GM18498 (cell line): ENCODE results near the gene FAM53A.

Experiments
- ATAC-seq: cut with Tn5 transposase; IDR thresholded peaks from one replicate; pipeline ENCODE4 v1.9.1; 2021; ENCODE audit warnings: mild to moderate bottlenecking, moderate library complexity; ENCODE audit not compliant: unreplicated experiment

Gene FAM53A

GRCh38 chr4:1661695-1662094 is 22.4 kb downstream of the FAM53A start:
- ATAC-seq = no peak

- no peak for ATAC-seq
Observed at GRCh38 chr4:1660948-1661677, 23.0 kb downstream of the FAM53A start.

- ATAC-seq = no peak
Observed at GRCh38 chr4:1659104-1660043, 24.7 kb downstream of the FAM53A start.

- no peak for ATAC-seq
Observed at GRCh38 chr4:1658581-1658980, 25.5 kb downstream of the FAM53A start.

- ATAC-seq = no peak
Observed at GRCh38 chr4:1658146-1658545, 26.0 kb downstream of the FAM53A start.

GRCh38 chr4:1656986-1657385 is 27.1 kb downstream of the FAM53A start:
- ATAC-seq = no peak

GRCh38 chr4:1656132-1656531 is 28.0 kb downstream of the FAM53A start:
- no peak for ATAC-seq

GRCh38 chr4:1655676-1656075 is 28.4 kb downstream of the FAM53A start:
- ATAC-seq = no peak

GRCh38 chr4:1655081-1655480 is 29.0 kb downstream of the FAM53A start:
- ATAC-seq = no peak

- ATAC-seq = no peak
Observed at GRCh38 chr4:1654216-1654955, 29.7 kb downstream of the FAM53A start.

- ATAC-seq = no peak
Observed at GRCh38 chr4:1653776-1654175, 30.3 kb downstream of the FAM53A start.

- ATAC-seq = no peak
Observed at GRCh38 chr4:1652088-1652487, 32.0 kb downstream of the FAM53A start.

GRCh38 chr4:1651609-1652008 is 32.5 kb downstream of the FAM53A start:
- ATAC-seq = no peak

- no peak for ATAC-seq
Observed at GRCh38 chr4:1648962-1649361, 35.2 kb downstream of the FAM53A start.

- no peak for ATAC-seq
Observed at GRCh38 chr4:1647432-1647831, 36.7 kb downstream of the FAM53A start.

- no peak for ATAC-seq
Observed at GRCh38 chr4:1646690-1647089, 37.4 kb downstream of the FAM53A start.

- ATAC-seq = no peak
Observed at GRCh38 chr4:1644891-1645657, 39.0 kb downstream of the FAM53A start.

GRCh38 chr4:1643971-1644735 is 40.0 kb downstream of the FAM53A start:
- ATAC-seq = no peak

GRCh38 chr4:1642196-1642951 is 41.7 kb downstream of the FAM53A start:
- ATAC-seq = no peak
